Measurements from ENCODE around the gene PPFIA4. TPM values are rescaled to one million over a fixed set of nuclear protein-coding genes. Genes with fewer than 3 reads are reported as not detected.

The PPFIA4 gene
- total and polyA plus RNA-seq, 10 donors = 0.21 to 12.0 (median 4.9) TPM

DNA sequence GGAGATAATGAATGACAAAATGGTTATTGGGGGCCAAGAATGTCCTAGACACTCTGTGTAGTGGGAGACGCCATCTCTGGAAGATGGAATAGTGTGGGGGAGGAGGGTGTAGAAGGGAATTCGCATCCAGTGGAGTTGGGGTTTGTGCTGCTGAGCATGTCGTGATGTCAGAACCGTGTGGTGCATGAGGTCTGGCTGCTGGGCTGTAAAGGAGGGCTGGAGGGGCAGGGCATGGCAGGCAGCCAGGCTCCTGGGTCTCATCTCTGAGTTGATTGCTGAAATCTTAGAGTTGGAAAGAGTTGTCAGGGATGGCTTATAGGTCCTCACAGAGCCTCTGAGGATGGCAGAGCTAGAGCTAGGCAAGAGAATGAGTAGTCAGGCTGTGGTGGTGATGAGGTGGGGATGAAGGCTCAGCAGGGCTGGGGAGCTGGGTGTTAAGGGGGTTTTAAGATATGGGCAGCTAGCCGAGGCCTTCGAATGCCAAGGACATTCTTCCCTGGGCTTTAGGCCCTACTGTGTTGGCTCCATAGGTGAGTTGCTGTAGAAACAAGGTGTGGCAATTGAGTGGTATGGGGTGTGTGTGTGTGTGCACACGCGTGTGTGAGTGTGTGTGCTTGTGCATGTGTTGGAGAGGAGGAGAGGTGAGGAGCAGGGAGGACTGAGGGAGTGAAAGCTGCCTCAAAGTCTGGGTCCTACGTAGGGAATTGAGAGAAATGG is 1.9 kb downstream of the PPFIA4 start:
- whole genome bisulfite sequencing, 5 donors = 77 to 88% (median 87%) methylated on average over 9 of the region's 9 CpGs
- peaks cover 0 to 19% (median 16%) of the 10 kb centered on the region in 6 donors for H3K36me3 ChIP-seq
- H3K27ac ChIP-seq = no peak overlapping the region
- no peaks in the 10 kb centered on the region for H3K9me3 ChIP-seq
- H3K27me3 ChIP-seq (replicated peaks in 1 of 7) = peaks cover 0 to 21% (median 6%) of the 10 kb centered on the region in 7 donors
- no peak for TF ChIP-seq CTCF (IDR thresholded peaks at IDR 0.05 in 8 of 11, conservative IDR thresholded peaks at IDR 0.05 in 3 of 11)
- TF ChIP-seq POLR2AphosphoS5 (IDR thresholded peaks at IDR 0.05) = no peak
- no peak for TF ChIP-seq POLR2A (IDR thresholded peaks at IDR 0.05)
- no peak for DNase-seq
- peaks cover 0 to 26% (median 17%) of the 10 kb centered on the region in 6 donors for H3K4me1 ChIP-seq
- intact Hi-C loops (cut with DNase I; ENCODE audit: low total_unique reads) = no loop called here
- H3K4me3 ChIP-seq = no peak overlapping the region

- no peak overlapping the region for H3K27ac ChIP-seq
- H3K27me3 ChIP-seq (replicated peaks in 1 of 7) = peaks cover 0 to 21% (median 6%) of the 10 kb centered on the region in 7 donors
- WGBS, 5 donors = 62 to 83% (median 70%) methylated on average over 6 to 13 of the region's 13 CpGs
- DNase-seq = no peak
- TF ChIP-seq CTCF (IDR thresholded peaks at IDR 0.05 in 8 of 11, conservative IDR thresholded peaks at IDR 0.05 in 3 of 11) (no peak), POLR2A (IDR thresholded peaks at IDR 0.05) (no peak), POLR2AphosphoS5 (IDR thresholded peaks at IDR 0.05) (no peak)
- peaks cover 0 to 11% (median 9%) of the 10 kb centered on the region in 6 donors for H3K36me3 ChIP-seq
- no peak overlapping the region for H3K4me3 ChIP-seq
- peaks cover 0 to 26% (median 17%) of the 10 kb centered on the region in 6 donors for H3K4me1 ChIP-seq
- intact Hi-C loops (cut with DNase I; ENCODE audit: low total_unique reads) = no loop called here
- H3K9me3 ChIP-seq = no peaks in the 10 kb centered on the region
Observed at GRCh38 chr1:203028784-203029553, 2.7 kb downstream of the PPFIA4 start.

DNA sequence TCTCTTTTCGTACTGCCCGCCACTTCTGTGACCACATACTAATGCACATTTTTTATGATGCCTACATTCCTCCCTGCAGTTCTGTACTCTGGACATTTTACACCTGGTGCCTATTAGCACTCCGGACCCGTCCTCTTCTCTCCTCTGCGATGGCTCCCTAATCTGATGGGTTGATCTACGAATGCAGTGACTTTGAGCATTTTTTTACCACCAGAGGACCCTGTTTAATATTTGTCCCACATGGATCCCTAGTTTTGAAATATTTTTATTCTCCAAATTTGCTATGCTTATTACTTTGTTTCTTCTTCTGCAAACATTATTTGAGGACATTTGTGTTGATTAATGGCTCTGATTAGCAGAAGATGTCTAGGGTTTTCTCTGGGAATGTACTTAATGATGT is 5.2 kb downstream of the PPFIA4 start:
- Histone ChIP-seq H3K27me3 (replicated peaks in 1 of 7) (peaks cover 0 to 19% (median 5%) of the 10 kb centered on the region in 7 donors), H3K4me1 (peaks cover 0 to 17% (median 11%) of the 10 kb centered on the region in 6 donors), H3K4me3 (no peak overlapping the region), H3K36me3 (no peaks in the 10 kb centered on the region), H3K9me3 (no peaks in the 10 kb centered on the region), H3K27ac (no peak overlapping the region)
- no peak for DNase-seq
- 82 to 89% (median 84%) methylated on average over 6 of the region's 6 CpGs for WGBS, 5 donors
- intact Hi-C loops (cut with DNase I; ENCODE audit: low total_unique reads) = no loop called here
- TF ChIP-seq CTCF (IDR thresholded peaks at IDR 0.05 in 8 of 11, conservative IDR thresholded peaks at IDR 0.05 in 3 of 11) (peak in 3 of 11 experiments; percentile 19 to 22 (median 20)), POLR2AphosphoS5 (IDR thresholded peaks at IDR 0.05) (no peak)

DNA sequence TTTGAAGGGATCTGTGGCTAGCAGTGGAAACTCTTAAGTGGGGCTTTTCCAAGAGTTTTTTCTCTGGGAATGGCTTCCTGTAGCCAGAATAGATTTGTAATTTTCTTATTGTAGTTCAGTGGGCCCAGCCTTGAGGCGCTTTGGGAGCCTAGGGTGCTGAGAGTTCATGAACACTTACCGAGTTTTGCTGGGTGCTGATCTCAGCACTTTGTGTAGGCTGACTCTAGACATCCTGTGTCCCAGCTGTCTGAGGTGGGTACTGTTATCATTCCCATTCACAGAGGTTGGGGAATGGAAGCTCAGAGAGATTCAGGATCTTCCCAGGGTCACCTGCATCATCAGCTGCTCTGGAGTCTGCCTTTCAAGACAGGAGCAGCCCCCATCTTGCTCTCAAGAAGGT is 7.0 kb downstream of the PPFIA4 start:
- H3K4me1 ChIP-seq = peaks cover 0 to 11% (median 3%) of the 10 kb centered on the region in 6 donors
- TF ChIP-seq CTCF (IDR thresholded peaks at IDR 0.05 in 8 of 11, conservative IDR thresholded peaks at IDR 0.05 in 3 of 11) (no peak), POLR2A (IDR thresholded peaks at IDR 0.05) (no peak), POLR2AphosphoS5 (IDR thresholded peaks at IDR 0.05) (no peak)
- no peak for DNase-seq
- intact Hi-C loops (cut with DNase I; ENCODE audit: low total_unique reads) = no loop called here
- no peak overlapping the region for H3K27ac ChIP-seq
- H3K27me3 ChIP-seq (replicated peaks in 1 of 7) = peaks cover 0 to 11% (median 0%) of the 10 kb centered on the region in 7 donors
- H3K36me3 ChIP-seq = no peaks in the 10 kb centered on the region
- no peak overlapping the region for H3K4me3 ChIP-seq
- WGBS, 5 donors = 69 to 79% (median 72%) methylated on average over 2 of the region's 2 CpGs
- H3K9me3 ChIP-seq = no peaks in the 10 kb centered on the region

All from spleen (tissue), 11 donors.